Breast epithelium (tissue), 3 donors: ENCODE measurements around the gene CDC20.

Source experiments
- POLR2AphosphoS5 ChIP-seq, 3 donors: sonication (generic); formaldehyde crosslinking; IDR thresholded peaks; one replicate each; pipeline ENCODE4 v1.6.1; 2017; ENCODE audit warnings: antibody characterized with exemption in 3 of 3
- TF ChIP-seq, protein P1 (sequence below), 3 donors: fragments of 450-650 bp; IDR thresholded peaks; one replicate each; pipeline ENCODE4 v1.5.1; 2016 to 2017; ENCODE audit warnings: antibody characterized with exemption in 3 of 3, mild to moderate bottlenecking in 3 of 3, moderate library complexity in 3 of 3

DNA sequence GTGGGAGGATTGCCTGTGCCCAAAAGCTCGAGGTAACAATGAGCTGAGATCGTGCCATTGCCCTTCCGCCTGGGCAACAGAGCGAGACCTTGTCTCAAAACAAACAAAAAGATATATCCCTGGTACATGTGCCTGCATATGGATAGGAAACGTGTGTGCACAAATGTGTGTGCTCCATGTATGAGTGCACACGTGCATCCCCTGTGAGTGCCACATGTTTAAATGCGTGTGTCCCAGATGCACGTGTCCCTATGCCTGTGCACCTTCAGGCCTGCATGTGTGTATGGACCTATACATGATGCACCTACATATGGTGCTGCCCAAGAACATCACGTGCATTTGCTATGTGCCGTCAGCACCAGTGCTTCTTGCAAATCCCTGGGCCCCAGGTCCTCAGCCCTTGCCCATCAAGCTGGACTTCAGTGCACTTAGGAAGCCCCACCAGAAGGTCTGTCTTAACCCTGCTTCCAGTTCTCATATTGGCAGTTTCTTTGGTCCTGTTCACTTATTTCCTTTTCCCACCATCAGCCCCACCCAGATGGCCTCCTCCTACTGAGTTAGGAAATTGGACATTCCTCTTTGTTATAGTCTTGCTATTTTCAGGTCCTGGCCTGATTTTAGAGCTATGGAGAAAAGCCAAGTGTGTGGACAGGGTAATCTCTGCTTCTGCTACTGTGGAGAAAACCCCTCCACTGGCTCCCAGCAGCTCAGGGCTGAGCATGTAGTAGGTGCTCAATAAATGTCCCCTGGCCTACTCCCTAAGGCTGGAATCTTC lies 42.6 kb upstream of the CDC20 start:
- TF ChIP-seq, protein P1, sequence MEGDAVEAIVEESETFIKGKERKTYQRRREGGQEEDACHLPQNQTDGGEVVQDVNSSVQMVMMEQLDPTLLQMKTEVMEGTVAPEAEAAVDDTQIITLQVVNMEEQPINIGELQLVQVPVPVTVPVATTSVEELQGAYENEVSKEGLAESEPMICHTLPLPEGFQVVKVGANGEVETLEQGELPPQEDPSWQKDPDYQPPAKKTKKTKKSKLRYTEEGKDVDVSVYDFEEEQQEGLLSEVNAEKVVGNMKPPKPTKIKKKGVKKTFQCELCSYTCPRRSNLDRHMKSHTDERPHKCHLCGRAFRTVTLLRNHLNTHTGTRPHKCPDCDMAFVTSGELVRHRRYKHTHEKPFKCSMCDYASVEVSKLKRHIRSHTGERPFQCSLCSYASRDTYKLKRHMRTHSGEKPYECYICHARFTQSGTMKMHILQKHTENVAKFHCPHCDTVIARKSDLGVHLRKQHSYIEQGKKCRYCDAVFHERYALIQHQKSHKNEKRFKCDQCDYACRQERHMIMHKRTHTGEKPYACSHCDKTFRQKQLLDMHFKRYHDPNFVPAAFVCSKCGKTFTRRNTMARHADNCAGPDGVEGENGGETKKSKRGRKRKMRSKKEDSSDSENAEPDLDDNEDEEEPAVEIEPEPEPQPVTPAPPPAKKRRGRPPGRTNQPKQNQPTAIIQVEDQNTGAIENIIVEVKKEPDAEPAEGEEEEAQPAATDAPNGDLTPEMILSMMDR (IDR thresholded peaks at IDR 0.05): no peak
- no peak for TF ChIP-seq POLR2AphosphoS5 (IDR thresholded peaks at IDR 0.05)
